ENCODE results near the gene SLC4A4. TPM values are rescaled to one million over a fixed set of nuclear protein-coding genes. Genes with fewer than 3 reads are reported as not detected.

The SLC4A4 gene
- total RNA-seq, 2 donors from 2014 or later: 1.8 TPM

GRCh38 chr4:71366766-71367165 is 27.9 kb downstream of the SLC4A4 start:
- DNase-seq (ENCODE audit: low spot score) (no peak), ATAC-seq (ENCODE audit: insufficient number of reproducible peaks, low FRiP score, low read depth) (no peak)
- Histone ChIP-seq H3K36me3 (no peaks in the 10 kb centered on the region), H3K4me3 (no peak overlapping the region), H3K9me3 (no peaks in the 10 kb centered on the region), H3K27ac (no peak overlapping the region), H3K4me1 (ENCODE audit: control insufficient read depth in 1 of 2, low read depth in 2 of 2) (no peaks in the 10 kb centered on the region), H3K27me3 (replicated peaks; ENCODE audit: insufficient read depth) (no peaks in the 10 kb centered on the region)
- TF ChIP-seq CTCF (IDR thresholded peaks at IDR 0.05): no peak

- Histone ChIP-seq H3K4me1 (ENCODE audit: control insufficient read depth in 1 of 2, low read depth in 2 of 2) (no peaks in the 10 kb centered on the region), H3K9me3 (no peaks in the 10 kb centered on the region), H3K27me3 (replicated peaks; ENCODE audit: insufficient read depth) (no peaks in the 10 kb centered on the region), H3K27ac (no peak overlapping the region), H3K4me3 (no peak overlapping the region), H3K36me3 (no peaks in the 10 kb centered on the region)
- TF ChIP-seq CTCF (IDR thresholded peaks at IDR 0.05): no peak
- no peak for DNase-seq (ENCODE audit: low spot score)
- no peak for ATAC-seq (ENCODE audit: insufficient number of reproducible peaks, low FRiP score, low read depth)
Measured at GRCh38 chr4:71367546-71367945, 28.7 kb downstream of the SLC4A4 start.

GRCh38 chr4:71368906-71369305 is 30.1 kb downstream of the SLC4A4 start:
- no peaks in the 10 kb centered on the region for H3K4me1 ChIP-seq (ENCODE audit: control insufficient read depth in 1 of 2, low read depth in 2 of 2)
- DNase-seq (ENCODE audit: low spot score) (no peak), ATAC-seq (ENCODE audit: insufficient number of reproducible peaks, low FRiP score, low read depth) (no peak)
- H3K4me3 ChIP-seq: no peak overlapping the region
- no peaks in the 10 kb centered on the region for H3K9me3 ChIP-seq
- no peak for TF ChIP-seq CTCF (IDR thresholded peaks at IDR 0.05)
- no peaks in the 10 kb centered on the region for H3K27me3 ChIP-seq (replicated peaks; ENCODE audit: insufficient read depth)
- H3K36me3 ChIP-seq: no peaks in the 10 kb centered on the region
- H3K27ac ChIP-seq: no peak overlapping the region

- H3K9me3 ChIP-seq: no peaks in the 10 kb centered on the region
- H3K4me1 ChIP-seq (ENCODE audit: control insufficient read depth in 1 of 2, low read depth in 2 of 2): no peaks in the 10 kb centered on the region
- no peaks in the 10 kb centered on the region for H3K27me3 ChIP-seq (replicated peaks; ENCODE audit: insufficient read depth)
- H3K27ac ChIP-seq: no peak overlapping the region
- no peak overlapping the region for H3K4me3 ChIP-seq
- H3K36me3 ChIP-seq: no peaks in the 10 kb centered on the region
- ATAC-seq (ENCODE audit: insufficient number of reproducible peaks, low FRiP score, low read depth) (no peak), DNase-seq (ENCODE audit: low spot score) (no peak)
- no peak for TF ChIP-seq CTCF (IDR thresholded peaks at IDR 0.05)
Measured at GRCh38 chr4:71369536-71369935, 30.7 kb downstream of the SLC4A4 start.

GRCh38 chr4:71375494-71375893 is 36.7 kb downstream of the SLC4A4 start:
- ATAC-seq (ENCODE audit: insufficient number of reproducible peaks, low FRiP score, low read depth): no peak
- no peak for TF ChIP-seq CTCF (IDR thresholded peaks at IDR 0.05)

More at GRCh38 chr4:71375494-71375893, 36.7 kb downstream of the SLC4A4 start:
- Histone ChIP-seq H3K36me3 (no peaks in the 10 kb centered on the region), H3K9me3 (no peaks in the 10 kb centered on the region), H3K4me1 (ENCODE audit: control insufficient read depth in 1 of 2, low read depth in 2 of 2) (no peaks in the 10 kb centered on the region), H3K27me3 (replicated peaks; ENCODE audit: insufficient read depth) (no peaks in the 10 kb centered on the region), H3K4me3 (no peak overlapping the region), H3K27ac (no peak overlapping the region)
- DNase-seq (ENCODE audit: low spot score): no peak
